Spinal cord (tissue), 10 donors: Measurements from ENCODE around the gene TOP1. TPM values are rescaled to one million over a fixed set of nuclear protein-coding genes. Genes with fewer than 3 reads are reported as not detected.
A peak's percentile ranks its signal among the peaks of the same experiment; 100 is the strongest.
"Not testable (repeated sequence)": the region's sequence is repeated elsewhere in the genome, so short reads cannot be mapped to it uniquely, and the experiment has no call there.

Experiments used
- DNase-seq, 6 donors: peaks; one replicate each; pipeline versions ENCODE4 v3.0.0 to v3.0.0-alpha.2; 2013 to 2015; ENCODE audit warnings: low spot score in 6 of 6, low read depth in 4 of 6
- H3K27ac ChIP-seq: one replicate; pipeline ENCODE4 v1.5.1; 2013; ENCODE audit warnings: low read depth, low read length, control low read depth
- H3K27me3 ChIP-seq: one replicate; pipeline ENCODE4 v1.6.1; 2013; ENCODE audit warnings: low read length; ENCODE audit not compliant: control insufficient read depth, insufficient read depth
- H3K36me3 ChIP-seq: one replicate; pipeline ENCODE4 v1.6.1; 2013; ENCODE audit warnings: low read length; ENCODE audit not compliant: control insufficient read depth, insufficient read depth
- H3K4me1 ChIP-seq: one replicate; pipeline ENCODE4 v1.6.1; 2013; ENCODE audit warnings: low read length; ENCODE audit not compliant: control insufficient read depth, insufficient read depth
- H3K4me3 ChIP-seq: one replicate; pipeline ENCODE4 v1.5.1; 2013; ENCODE audit warnings: low read depth, low read length, control low read depth
- H3K9me3 ChIP-seq: one replicate; pipeline ENCODE4 v1.6.1; 2013; ENCODE audit warnings: low read length; ENCODE audit not compliant: control insufficient read depth, insufficient read depth
- WGBS: methylation state at CpG from one replicate; pipeline ENCODE4 v1.1.5; 2013; ENCODE audit warnings: missing lambda C conversion rate; ENCODE audit not compliant: insufficient coverage; 5-methylcytosine and 5-hydroxymethylcytosine counted together
- polyA plus RNA-seq, 2 donors: library from polyadenylated mRNA; unstranded; fragments of 120-200 nt; gene quantifications; one replicate each; pipeline ENCODE4 v1.2.1, GENCODE V29; 2013; ENCODE audit not compliant: insufficient read length in 2 of 2
- total RNA-seq, 2 donors: library from RNA; depleted of rRNA in 1 of 2; stranded (reverse); fragments of 120-200 nt in 1 of 2; fragments of >200 nt in 1 of 2; gene quantifications; one replicate each; pipeline versions ENCODE4 v1.2.3 to v1.2.4, GENCODE V29; 2013 to 2014
- donor health status: healthy.

TOP1 gene
- total and polyA plus RNA-seq, 4 donors, result 29.1 to 90.1 (median 52.4) TPM

DNA sequence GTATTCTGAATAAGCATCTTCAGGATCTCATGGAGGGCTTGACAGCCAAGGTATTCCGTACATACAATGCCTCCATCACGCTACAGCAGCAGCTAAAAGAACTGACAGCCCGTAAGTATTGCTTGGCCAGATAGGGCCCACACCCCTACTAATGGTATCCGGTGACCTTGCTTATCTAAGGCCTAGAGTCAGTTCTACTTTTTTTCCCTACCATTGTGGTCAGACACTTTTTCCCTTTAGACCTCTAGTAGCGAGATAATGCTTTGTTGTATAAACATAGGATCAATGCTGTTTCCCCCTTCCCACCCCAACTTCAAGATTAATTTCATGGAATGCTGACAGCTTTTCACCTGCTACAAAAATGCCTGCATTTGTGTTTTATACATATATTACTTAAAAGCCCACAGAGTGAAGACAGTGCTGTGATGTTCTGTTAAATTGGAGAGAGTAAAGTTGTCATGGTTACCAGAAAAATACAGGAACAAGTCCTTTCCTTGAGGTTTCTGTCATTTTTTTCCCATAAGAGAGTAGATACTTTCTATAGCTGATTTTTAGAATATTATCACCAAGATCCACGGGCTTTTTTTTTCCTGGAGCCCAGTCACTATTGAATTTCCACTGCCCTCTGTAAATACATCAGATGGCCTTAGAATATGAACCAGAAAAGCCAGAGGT lies 87.8 kb downstream of the TOP1 start:
- H3K36me3 ChIP-seq, result peaks cover 40% of the 10 kb centered on the region
- 93% methylated on average over 3 of the region's 6 CpGs for WGBS
- no peak for DNase-seq
- H3K27ac ChIP-seq, result no peak overlapping the region
- no peaks in the 10 kb centered on the region for H3K9me3 ChIP-seq
- peaks cover 5% of the 10 kb centered on the region for H3K4me1 ChIP-seq
- no peak overlapping the region for H3K4me3 ChIP-seq
- H3K27me3 ChIP-seq, result no peaks in the 10 kb centered on the region

- WGBS, result 83% methylated on average over 1 of the region's 6 CpGs
- not testable (repeated sequence) for DNase-seq, H3K27me3 ChIP-seq, H3K4me3 ChIP-seq, H3K4me1 ChIP-seq, H3K9me3 ChIP-seq, H3K27ac ChIP-seq
- peaks cover 49% of the 10 kb centered on the region for H3K36me3 ChIP-seq
Measured at GRCh38 chr20:41118159-41118558, 89.5 kb downstream of the TOP1 start.

- Histone ChIP-seq H3K4me1 (peaks cover 5% of the 10 kb centered on the region), H3K27me3 (no peaks in the 10 kb centered on the region), H3K27ac (no peak overlapping the region), H3K36me3 (peaks cover 44% of the 10 kb centered on the region), H3K9me3 (no peaks in the 10 kb centered on the region), H3K4me3 (no peak overlapping the region)
- WGBS, result no CpG with 5 or more reads among the region's 3 CpGs
- DNase-seq, result no peak
Measured at GRCh38 chr20:41118632-41119031, 90.0 kb downstream of the TOP1 start.

GRCh38 chr20:41119614-41120561 lies 91.3 kb downstream of the TOP1 start:
- peaks cover 37% of the 10 kb centered on the region for H3K36me3 ChIP-seq
- no peaks in the 10 kb centered on the region for H3K27me3 ChIP-seq
- peak overlapping the region; percentile 72 for H3K27ac ChIP-seq
- peak in 5 of 6 donors; percentile 35 to 86 (median 57) for DNase-seq
- H3K4me3 ChIP-seq, result no peak overlapping the region
- no peaks in the 10 kb centered on the region for H3K9me3 ChIP-seq
- peaks cover 5% of the 10 kb centered on the region for H3K4me1 ChIP-seq
- WGBS, result 56% methylated on average over 3 of the region's 7 CpGs

GRCh38 chr20:41121399-41121798 lies 92.8 kb downstream of the TOP1 start:
- WGBS, result 100% methylated on average over 3 of the region's 3 CpGs
- H3K9me3 ChIP-seq, result no peaks in the 10 kb centered on the region
- H3K4me1 ChIP-seq, result peaks cover 5% of the 10 kb centered on the region
- H3K27me3 ChIP-seq, result no peaks in the 10 kb centered on the region
- H3K4me3 ChIP-seq, result no peak overlapping the region
- no peak for DNase-seq
- no peak overlapping the region for H3K27ac ChIP-seq
- peaks cover 39% of the 10 kb centered on the region for H3K36me3 ChIP-seq

DNA sequence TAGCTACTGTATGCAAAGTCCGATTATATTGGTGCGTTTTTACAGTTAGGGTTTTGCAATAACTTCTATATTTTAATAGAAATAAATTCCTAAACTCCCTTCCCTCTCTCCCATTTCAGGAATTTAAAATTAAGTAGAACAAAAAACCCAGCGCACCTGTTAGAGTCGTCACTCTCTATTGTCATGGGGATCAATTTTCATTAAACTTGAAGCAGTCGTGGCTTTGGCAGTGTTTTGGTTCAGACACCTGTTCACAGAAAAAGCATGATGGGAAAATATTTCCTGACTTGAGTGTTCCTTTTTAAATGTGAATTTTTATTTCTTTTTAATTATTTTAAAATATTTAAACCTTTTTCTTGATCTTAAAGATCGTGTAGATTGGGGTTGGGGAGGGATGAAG lies 95.0 kb downstream of the TOP1 start:
- H3K27ac ChIP-seq, result no peak overlapping the region
- peaks cover 5% of the 10 kb centered on the region for H3K4me1 ChIP-seq
- peaks cover 30% of the 10 kb centered on the region for H3K36me3 ChIP-seq
- H3K27me3 ChIP-seq, result no peaks in the 10 kb centered on the region
- no peaks in the 10 kb centered on the region for H3K9me3 ChIP-seq
- no peak overlapping the region for H3K4me3 ChIP-seq
- no peak for DNase-seq
- no CpG with 5 or more reads among the region's 6 CpGs for WGBS

GRCh38 chr20:41124451-41125094 lies 96.0 kb downstream of the TOP1 start:
- Histone ChIP-seq H3K4me1 (peaks cover 4% of the 10 kb centered on the region), H3K27ac (no peak overlapping the region), H3K27me3 (no peaks in the 10 kb centered on the region), H3K36me3 (peaks cover 30% of the 10 kb centered on the region), H3K4me3 (no peak overlapping the region), H3K9me3 (no peaks in the 10 kb centered on the region)
- 95% methylated on average over 2 of the region's 3 CpGs for WGBS
- DNase-seq, result no peak

GRCh38 chr20:41125530-41126457 lies 97.2 kb downstream of the TOP1 start:
- H3K9me3 ChIP-seq, result no peaks in the 10 kb centered on the region
- H3K4me1 ChIP-seq, result no peaks in the 10 kb centered on the region
- no peak overlapping the region for H3K4me3 ChIP-seq
- no peak for DNase-seq
- H3K36me3 ChIP-seq, result peaks cover 30% of the 10 kb centered on the region
- WGBS, result 91% methylated on average over 6 of the region's 6 CpGs
- no peaks in the 10 kb centered on the region for H3K27me3 ChIP-seq
- H3K27ac ChIP-seq, result no peak overlapping the region

DNA sequence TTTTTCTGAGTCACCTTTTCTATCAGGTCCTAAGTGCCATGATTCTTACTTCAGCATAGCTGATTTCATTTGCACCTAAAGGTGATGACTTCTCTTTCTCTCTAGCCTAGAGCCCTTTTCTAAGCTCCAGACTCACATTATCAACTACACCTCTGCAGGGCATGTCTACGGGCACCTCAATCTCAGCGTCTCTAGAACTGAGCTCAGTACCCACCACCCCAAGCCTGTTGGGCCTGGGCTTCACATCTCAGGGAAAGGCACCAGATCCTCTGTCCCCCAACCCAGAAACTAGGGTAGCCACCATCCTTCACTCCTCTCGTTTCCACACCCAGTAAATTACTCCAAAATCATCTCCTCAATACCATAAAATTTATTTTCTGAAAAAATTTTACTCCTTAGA lies 98.1 kb downstream of the TOP1 start:
- DNase-seq, result no peak
- no peaks in the 10 kb centered on the region for H3K9me3 ChIP-seq
- H3K4me1 ChIP-seq, result no peaks in the 10 kb centered on the region
- H3K27me3 ChIP-seq, result no peaks in the 10 kb centered on the region
- no peak overlapping the region for H3K27ac ChIP-seq
- 88% methylated on average over 3 of the region's 3 CpGs for WGBS
- peaks cover 28% of the 10 kb centered on the region for H3K36me3 ChIP-seq
- no peak overlapping the region for H3K4me3 ChIP-seq
